HFF-Myc (cell line): ENCODE data around the gene FAM118A.
A peak's percentile ranks its signal among the peaks of the same experiment; 100 is the strongest.
"Not testable (repeated sequence)": the region's sequence is repeated elsewhere in the genome, so short reads cannot be mapped to it uniquely, and the experiment has no call there.

Experiments used
- DNase-seq: peaks from one replicate; pipeline ENCODE4 v3.0.0-alpha.2; 2011; ENCODE audit warnings: low read depth; ENCODE audit errors: extremely low read depth
- H3K4me3 ChIP-seq: replicated peaks from 2 replicates; pipeline ENCODE4 v1.5.1; 2011; ENCODE audit warnings: low read depth, mild to moderate bottlenecking, control low read depth, low read length
- TF ChIP-seq, protein P1 (sequence below): IDR thresholded peaks from 2 replicates; pipeline ENCODE4 v1.5.1; 2012; ENCODE audit warnings: mild to moderate bottlenecking, low read depth, low read length, control low read depth; ENCODE audit errors: missing control alignments

The FAM118A gene

DNA sequence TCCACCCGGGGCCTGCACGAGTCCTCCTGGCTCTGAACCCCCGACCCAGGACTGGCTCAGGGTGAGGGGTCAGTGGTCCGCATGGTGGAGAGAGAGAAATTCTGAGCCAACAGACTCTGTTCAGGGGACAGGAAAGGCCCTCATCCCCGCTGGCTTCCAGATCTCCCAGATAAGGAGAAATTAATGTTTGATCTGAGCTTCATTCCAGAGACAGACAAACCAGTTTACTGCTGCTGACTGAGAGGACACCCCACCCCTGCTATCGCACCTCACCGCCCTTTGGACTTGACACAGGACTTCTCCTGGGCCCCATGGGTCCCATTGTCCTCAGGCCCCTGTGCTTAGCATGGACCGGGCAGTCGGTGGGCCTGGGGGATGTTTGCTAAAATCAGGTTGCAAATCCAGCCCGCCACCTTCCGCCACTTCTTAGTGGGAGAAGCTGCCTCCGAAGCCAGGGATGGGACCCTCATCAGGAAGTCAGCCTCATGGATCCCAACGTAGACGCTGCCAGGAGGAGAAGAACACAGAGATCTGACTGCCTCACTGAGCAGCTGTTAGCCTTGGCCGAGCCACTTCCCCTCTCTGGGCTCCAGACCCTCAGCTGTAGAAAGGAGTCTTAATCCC, 36.2 kb upstream of the FAM118A start:
- H3K4me3 ChIP-seq, result no peak overlapping the region
- TF ChIP-seq, protein P1, sequence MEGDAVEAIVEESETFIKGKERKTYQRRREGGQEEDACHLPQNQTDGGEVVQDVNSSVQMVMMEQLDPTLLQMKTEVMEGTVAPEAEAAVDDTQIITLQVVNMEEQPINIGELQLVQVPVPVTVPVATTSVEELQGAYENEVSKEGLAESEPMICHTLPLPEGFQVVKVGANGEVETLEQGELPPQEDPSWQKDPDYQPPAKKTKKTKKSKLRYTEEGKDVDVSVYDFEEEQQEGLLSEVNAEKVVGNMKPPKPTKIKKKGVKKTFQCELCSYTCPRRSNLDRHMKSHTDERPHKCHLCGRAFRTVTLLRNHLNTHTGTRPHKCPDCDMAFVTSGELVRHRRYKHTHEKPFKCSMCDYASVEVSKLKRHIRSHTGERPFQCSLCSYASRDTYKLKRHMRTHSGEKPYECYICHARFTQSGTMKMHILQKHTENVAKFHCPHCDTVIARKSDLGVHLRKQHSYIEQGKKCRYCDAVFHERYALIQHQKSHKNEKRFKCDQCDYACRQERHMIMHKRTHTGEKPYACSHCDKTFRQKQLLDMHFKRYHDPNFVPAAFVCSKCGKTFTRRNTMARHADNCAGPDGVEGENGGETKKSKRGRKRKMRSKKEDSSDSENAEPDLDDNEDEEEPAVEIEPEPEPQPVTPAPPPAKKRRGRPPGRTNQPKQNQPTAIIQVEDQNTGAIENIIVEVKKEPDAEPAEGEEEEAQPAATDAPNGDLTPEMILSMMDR, result no peak
- no peak for DNase-seq

DNA sequence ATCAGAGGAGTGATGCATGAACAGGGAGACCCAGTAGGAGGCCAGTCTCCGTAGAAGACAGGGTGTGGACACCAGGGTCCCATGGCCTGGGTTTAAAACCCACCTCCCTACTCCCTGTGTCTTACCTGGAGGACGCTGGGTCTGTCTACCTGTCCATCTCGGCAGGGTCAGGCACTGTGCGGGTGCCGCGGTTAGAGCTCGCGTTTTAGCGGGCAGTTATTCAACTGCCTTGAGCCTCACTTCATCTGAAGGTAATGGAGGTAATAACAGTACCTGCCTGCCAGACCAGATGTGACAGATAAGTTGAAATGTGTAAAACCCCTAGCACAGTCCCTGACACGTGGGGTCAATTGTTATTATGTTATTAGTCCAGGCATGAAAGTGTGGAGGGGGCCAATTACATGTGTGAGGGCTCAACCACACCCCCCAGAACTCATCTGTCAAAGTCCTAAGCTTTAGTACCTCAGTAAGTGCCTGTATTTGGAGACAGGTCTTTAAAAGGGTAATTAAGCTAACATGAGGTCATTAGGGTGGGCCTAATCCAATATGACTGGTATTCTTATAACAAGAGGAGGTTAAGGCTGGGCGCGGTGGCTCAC, 33.1 kb upstream of the FAM118A start:
- no peak overlapping the region for H3K4me3 ChIP-seq

DNA sequence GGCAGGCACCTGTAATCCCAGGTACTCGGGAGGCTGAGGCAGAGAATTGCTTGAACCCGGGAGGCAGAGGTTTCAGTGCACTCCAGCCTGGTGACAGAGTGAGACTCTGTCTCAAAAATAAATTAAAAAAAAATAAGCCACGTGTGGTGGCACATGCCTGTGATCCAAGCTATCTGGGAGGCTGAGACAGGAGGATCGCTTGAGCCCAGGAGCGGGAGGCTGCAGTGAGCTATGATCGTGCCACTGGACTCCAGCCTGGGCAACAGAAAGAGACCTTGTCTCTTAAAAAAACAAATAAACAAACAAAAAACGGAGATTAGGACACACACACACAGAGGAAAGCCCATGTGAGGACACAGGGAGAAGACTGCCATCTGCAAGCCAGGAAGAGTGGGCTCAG, 32.0 kb upstream of the FAM118A start:
- DNase-seq, H3K4me3 ChIP-seq: not testable (repeated sequence)

More for the DNA sequence above, 33.1 kb upstream of the FAM118A start:
- TF ChIP-seq, protein P1, result no peak
- no peak for DNase-seq

DNA sequence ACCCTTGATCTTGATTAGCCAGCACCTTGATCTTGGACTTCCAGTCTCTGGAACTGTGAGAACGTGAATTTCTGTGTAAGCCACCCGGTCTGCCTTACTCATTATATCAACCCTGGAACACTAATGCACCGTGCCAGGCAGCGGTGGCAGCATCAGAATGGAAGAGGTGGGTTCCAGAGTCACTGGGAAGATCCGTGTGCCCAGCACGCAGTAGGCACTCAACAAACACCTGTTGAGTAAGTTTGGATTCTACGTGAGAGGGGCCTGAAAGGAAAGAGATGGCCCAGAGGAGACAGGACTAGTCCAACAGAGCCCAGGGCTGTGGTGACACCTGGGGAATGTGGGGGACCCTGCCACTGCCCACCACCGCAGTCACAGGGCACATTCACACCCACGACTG, 31.6 kb upstream of the FAM118A start:
- no peak for DNase-seq
- H3K4me3 ChIP-seq, result no peak overlapping the region
- TF ChIP-seq, protein P1, result no peak

DNA sequence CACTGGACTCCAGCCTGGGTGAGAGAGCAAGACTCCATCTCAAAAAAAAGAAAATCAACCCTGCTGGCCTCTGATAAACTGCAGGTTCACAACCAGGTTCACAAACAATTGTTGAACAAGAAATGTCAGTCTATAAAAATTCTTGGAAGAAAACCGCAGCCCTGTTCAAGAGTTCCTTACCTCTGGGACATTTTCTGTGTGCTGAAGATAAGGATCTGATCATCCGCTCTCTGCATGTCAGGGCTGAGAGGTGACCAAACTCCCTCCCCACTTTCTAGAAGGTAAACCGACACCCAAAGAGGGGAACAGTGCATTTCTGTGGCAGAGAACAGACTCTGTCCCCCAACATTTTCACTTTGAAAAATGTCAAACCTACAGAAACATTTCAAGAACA, 29.1 kb upstream of the FAM118A start:
- no peak overlapping the region for H3K4me3 ChIP-seq
- TF ChIP-seq, protein P1, result no peak
- no peak for DNase-seq

DNA sequence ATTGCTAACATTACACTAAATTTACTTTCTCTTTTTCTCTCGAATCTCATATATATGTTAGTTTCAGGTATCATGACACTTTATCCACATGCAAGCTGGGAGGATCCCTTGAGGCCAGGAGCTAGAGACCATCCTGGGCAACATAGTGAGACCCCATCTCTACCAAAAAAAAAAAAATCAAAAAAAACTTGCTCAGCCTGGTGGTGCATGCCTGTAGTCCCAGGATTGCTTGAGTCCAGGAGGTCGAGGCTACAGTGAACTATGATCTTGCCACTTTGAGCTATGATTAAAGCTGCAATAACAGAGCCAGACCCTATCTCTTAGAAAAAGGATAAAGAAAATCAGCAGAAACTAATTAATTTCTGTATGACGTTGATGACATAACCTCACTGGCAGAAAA, 28.7 kb upstream of the FAM118A start:
- no peak overlapping the region for H3K4me3 ChIP-seq
- no peak for DNase-seq
- TF ChIP-seq, protein P1, result no peak

DNA sequence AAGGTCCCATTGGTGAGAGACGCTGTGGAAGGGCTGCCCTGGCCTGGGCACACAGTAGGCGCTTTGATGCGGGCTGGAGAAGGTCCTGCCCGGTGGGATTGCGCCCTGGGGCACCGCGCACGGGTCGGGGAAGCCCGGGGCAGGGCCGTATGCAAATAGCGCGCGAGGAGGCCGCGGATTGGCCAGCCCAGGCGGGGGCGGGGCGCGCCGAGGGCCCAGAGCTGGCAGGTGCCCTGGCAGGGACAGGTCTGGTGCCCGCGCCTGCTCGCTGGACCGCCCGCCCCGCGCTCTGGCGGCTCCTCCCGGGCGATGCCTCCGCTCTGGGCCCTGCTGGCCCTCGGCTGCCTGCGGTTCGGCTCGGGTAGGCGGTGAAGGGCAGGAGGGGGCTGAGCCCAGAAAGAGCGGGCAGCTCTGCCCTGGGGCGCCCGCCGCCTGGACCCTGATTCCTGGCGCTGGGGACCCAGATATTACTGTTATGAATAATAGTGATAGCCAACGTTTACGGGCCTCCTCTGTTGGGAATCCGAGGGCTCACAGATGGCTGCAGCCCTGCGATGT, 24.9 kb upstream of the FAM118A start, which contains the start of gene UPK3A:
Gene UPK3A, plus strand, starts transcription at position 245 of the 558 bp plus-strand sequence. Its CDS starts 65 bp downstream, at position 310.
- TF ChIP-seq, protein P1, result no peak
- H3K4me3 ChIP-seq, result 0 out of 2 replicates have a peak within 1 kb of the TSS, but pooled peaks have one; percentile 7
- no peak for DNase-seq
